Activated CD4-positive, alpha-beta T cell treated with anti-CD3 and anti-CD28 coated beads, Interleukin-2, amount 50 U/mL, for 48 hours (primary cell): ENCODE results near the gene ABCA2.
"Not testable (repeated sequence)": the region's sequence is repeated elsewhere in the genome, so short reads cannot be mapped to it uniquely, and the experiment has no call there.

ENCODE experiments used
- DNase-seq, 2 experiments: peaks; one replicate each; pipeline ENCODE4 v3.0.0-alpha.2; 2020

Gene ABCA2

GRCh38 chr9:137064027-137064879, 36.2 kb upstream of the ABCA2 start:
- DNase-seq, result peak; percentile 76 to 78

GRCh38 chr9:137063311-137064026, 35.4 kb upstream of the ABCA2 start:
- no peak for DNase-seq

- not testable (repeated sequence) for DNase-seq
Observed at GRCh38 chr9:137062798-137063197, 34.8 kb upstream of the ABCA2 start.

- DNase-seq, result no peak
Observed at GRCh38 chr9:137062384-137062783, 34.3 kb upstream of the ABCA2 start.

- DNase-seq, result no peak
Observed at GRCh38 chr9:137058521-137059234, 30.6 kb upstream of the ABCA2 start.

- no peak for DNase-seq
Observed at GRCh38 chr9:137057545-137057944, 29.5 kb upstream of the ABCA2 start.

GRCh38 chr9:137056739-137057415, 28.8 kb upstream of the ABCA2 start:
- DNase-seq, result no peak

GRCh38 chr9:137055385-137056364, 27.6 kb upstream of the ABCA2 start:
- DNase-seq, result no peak

GRCh38 chr9:137054932-137055384, 26.9 kb upstream of the ABCA2 start:
- no peak for DNase-seq

GRCh38 chr9:137053944-137054931, 26.2 kb upstream of the ABCA2 start, which contains the start of gene ENTPD2:
Gene ENTPD2 (minus strand): TSS chr9:137054061. CDS start chr9:137053997, 64 bp downstream.
- DNase-seq, result peak; percentile 40 to 51

- no peak for DNase-seq
Observed at GRCh38 chr9:137052998-137053943, 25.2 kb upstream of the ABCA2 start.

GRCh38 chr9:137052293-137052692, 24.3 kb upstream of the ABCA2 start:
- DNase-seq, result no peak

GRCh38 chr9:137051145-137051724, 23.2 kb upstream of the ABCA2 start:
- DNase-seq, result no peak

- no peak for DNase-seq
Observed at GRCh38 chr9:137050570-137050969, 22.5 kb upstream of the ABCA2 start.

- DNase-seq, result peak; percentile 75 to 79
Observed at GRCh38 chr9:137049544-137050449, 21.8 kb upstream of the ABCA2 start.

- no peak for DNase-seq
Observed at GRCh38 chr9:137048655-137049543, 20.9 kb upstream of the ABCA2 start.
